HepG2 (cell line): ENCODE results near the gene ZNF138. TPM values are rescaled to one million over a fixed set of nuclear protein-coding genes. Genes with fewer than 3 reads are reported as not detected.

Experiments
- ATAC-seq: fragments of 200-7000 bp; cut with Tn5 transposase; 3 replicates; pipeline ENCODE4 v1.9.1; 2020; ENCODE audit warnings: mild to moderate bottlenecking, moderate library complexity
- BruUV-seq: library from RNA; stranded (reverse); fragments of 400-500 nt; replicated peaks from 2 replicates; lab custom pipeline; 2021; lab: Mats Ljungman, UMichigan
- CTCF ChIA-PET: fragments of 300-600 bp; formaldehyde crosslinking; extraction: SDS; loops from one replicate; lab custom pipeline; 2021; ENCODE audit warnings: low total read pairs, inconsistent platforms, low intra/inter-chr PET ratio; lab: Yijun Ruan, JAX
- POLR2A ChIA-PET: fragments of 350-600 bp; sonication (Branson Sonifier 250); formaldehyde crosslinking; loops from one replicate; lab custom pipeline; 2020; ENCODE audit warnings: antibody characterized with exemption, inconsistent platforms; lab: Yijun Ruan, JAX
- DNase-seq: peaks from one replicate; pipeline ENCODE4 v3.0.0-alpha.2; 2015; ENCODE audit warnings: low spot score
- FAIRE-seq: peaks from 3 replicates; lab custom pipeline; 2011; peaks lifted over from hg19 to GRCh38; lab: Jason Lieb, UNC
- H2AFZ ChIP-seq: one replicate; pipeline ENCODE4 v1.6.1; 2011; ENCODE audit warnings: low read length, inconsistent platforms
- H3K27ac ChIP-seq: fragments of 300-600 bp; 3 replicates; pipeline ENCODE4 v1.8.0; 2011; ENCODE audit warnings: mixed run types, mild to moderate bottlenecking, mixed read lengths, low read length, inconsistent platforms; ENCODE audit not compliant: insufficient read depth; ENCODE audit errors: extremely low read length
- H3K27me3 ChIP-seq, 2 experiments: fragments of 200-600 bp in 1 of 2; 2 replicates in 1 of 2; 3 replicates in 1 of 2; pipeline versions ENCODE4 v1.6.0 to v1.8.0; 2011; ENCODE audit warnings: low read length in 2 of 2, mild to moderate bottlenecking in 2 of 2, moderate library complexity in 2 of 2, inconsistent platforms in 1 of 2; ENCODE audit not compliant: insufficient read depth in 2 of 2, control insufficient read depth in 1 of 2
- H3K36me3 ChIP-seq, 2 experiments: fragments of 200-600 bp in 1 of 2; replicated peaks in 1 of 2; 2 replicates in 1 of 2; 3 replicates in 1 of 2; pipeline versions ENCODE4 v1.5.1 to v1.8.0; 2011; ENCODE audit warnings: low read length in 2 of 2, inconsistent platforms in 1 of 2; ENCODE audit not compliant: insufficient read depth in 2 of 2, control insufficient read depth in 1 of 2
- H3K4me1 ChIP-seq: 2 replicates; pipeline ENCODE4 v1.5.1; 2012; ENCODE audit warnings: low read length, inconsistent platforms; ENCODE audit not compliant: insufficient read depth
- H3K4me2 ChIP-seq: 2 replicates; pipeline ENCODE4 v1.6.0; 2011; ENCODE audit warnings: low read depth, low read length, inconsistent platforms
- H3K4me3 ChIP-seq, 3 experiments: fragments of 200-600 bp in 1 of 3; sonication (generic), shearing (Covaris generic) in 1 of 3; replicated peaks in 1 of 3; 2 replicates each; pipeline ENCODE4 v1.5.1; 2011 to 2016; ENCODE audit warnings: low read length in 3 of 3, inconsistent platforms in 2 of 3, low read depth in 2 of 3, mild to moderate bottlenecking in 2 of 3, control low read depth in 1 of 3, mixed read lengths in 1 of 3; ENCODE audit not compliant: insufficient read depth in 1 of 3
- H3K79me2 ChIP-seq: one replicate; pipeline ENCODE4 v1.6.1; 2011; ENCODE audit warnings: low read length, inconsistent platforms; ENCODE audit not compliant: insufficient read depth
- H3K9ac ChIP-seq: 2 replicates; pipeline ENCODE4 v1.6.0; 2011; ENCODE audit warnings: mild to moderate bottlenecking, low read depth, low read length, inconsistent platforms; ENCODE audit not compliant: insufficient read depth
- H3K9me3 ChIP-seq: 2 replicates; pipeline ENCODE4 v1.5.1; 2012; ENCODE audit warnings: mild to moderate bottlenecking, low read length
- H4K20me1 ChIP-seq: 2 replicates; pipeline ENCODE4 v1.6.0; 2011; ENCODE audit warnings: inconsistent platforms, mild to moderate bottlenecking, low read length, moderate library complexity; ENCODE audit not compliant: insufficient read depth
- CAMTA2 ChIP-seq: sonication (generic); formaldehyde crosslinking; IDR thresholded peaks from 2 replicates; pipeline ENCODE4 v1.4.0; 2020; ENCODE audit warnings: mild to moderate bottlenecking, missing genetic modification reagents, borderline replicate concordance
- CEBPB ChIP-seq: IDR thresholded peaks from 2 replicates; pipeline ENCODE4 v1.6.1; 2011; ENCODE audit warnings: low read depth, low read length, improper control_type of control experiment, borderline replicate concordance
- FOSL1 ChIP-seq: sonication (generic); formaldehyde crosslinking; IDR thresholded peaks from 2 replicates; pipeline ENCODE4 v1.9.0; 2021; ENCODE audit warnings: missing genetic modification reagents, borderline replicate concordance
- RARG ChIP-seq: sonication (generic); formaldehyde crosslinking; IDR thresholded peaks from 2 replicates; pipeline ENCODE4 v1.4.0; 2020; ENCODE audit warnings: low read depth, mild to moderate bottlenecking, missing genetic modification reagents
- SYNCRIP ChIP-seq: fragments of 200-400 bp; formaldehyde crosslinking; IDR thresholded peaks from 2 replicates; pipeline ENCODE4 v1.6.1; 2018; ENCODE audit warnings: mild to moderate bottlenecking, low read depth, low read length; ENCODE audit not compliant: insufficient read depth
- TBX3 ChIP-seq: fragments of 450-650 bp; IDR thresholded peaks from 2 replicates; pipeline ENCODE4 v1.6.1; 2017; ENCODE audit warnings: antibody characterized with exemption, mild to moderate bottlenecking, inconsistent platforms, borderline replicate concordance
- ZC3H13 ChIP-seq: sonication (generic); formaldehyde crosslinking; IDR thresholded peaks from 2 replicates; pipeline ENCODE4 v1.8.1; 2023; ENCODE audit warnings: mild to moderate bottlenecking, missing genetic modification reagents, moderate library complexity
- ZNF547 ChIP-seq: sonication (generic); formaldehyde crosslinking; IDR thresholded peaks from 2 replicates; pipeline ENCODE4 v1.5.1; 2020; ENCODE audit warnings: mild to moderate bottlenecking, missing genetic modification reagents
- ZNF781 ChIP-seq: sonication (generic); formaldehyde crosslinking; IDR thresholded peaks from 2 replicates; pipeline ENCODE4 v1.5.1; 2020; ENCODE audit warnings: borderline replicate concordance, mild to moderate bottlenecking, missing genetic modification reagents; ENCODE audit errors: not compliant biosample characterization
- WGBS: methylation state at CpG from one replicate; pipeline ENCODE4 v1.1.6; 2017; ENCODE audit warnings: low lambda C conversion rate; 5-methylcytosine and 5-hydroxymethylcytosine counted together
- in situ Hi-C: cut with HindIII; loops from 2 replicates; pipeline ENCODE4 v1.10.0; 2017; ENCODE audit warnings: low pct_unique_long_range_greater_than_20kb; ENCODE audit not compliant: extremely low pct_ligation_motif_present
- intact Hi-C: fragments of 100-400 bp; cut with micrococcal nuclease; formaldehyde crosslinking; loops from one replicate; pipeline ENCODE4 v1.10.0; 2022; ENCODE audit not compliant: unreplicated experiment
- polyA plus RNA-seq, 8 experiments: library from polyadenylated mRNA; depleted of rRNA in 3 of 8; stranded (reverse) in 7 of 8; unstranded in 1 of 8; fragments of >200 nt; fragmentation: Illumina TruSeq in 4 of 8; extraction: Trizol in 4 of 8; gene quantifications; 2 replicates each; pipeline versions ENCODE4 v1.2.1 to v1.2.3, GENCODE V29; 2011 to 2016; ENCODE audit warnings: low read depth in 4 of 8, missing spikeins in 1 of 8, mixed read lengths in 1 of 8; ENCODE audit not compliant: insufficient read depth in 1 of 8
- total RNA-seq, 5 experiments: library from RNA; depleted of rRNA; stranded (reverse); fragments of >200 nt; fragmentation: Illumina TruSeq; extraction: Trizol; gene quantifications; 2 replicates each; pipeline ENCODE4 v1.2.3, GENCODE V29; 2016; ENCODE audit warnings: low read depth in 1 of 5
- TF ChIP-seq, protein P1 (sequence below): sonication (generic); formaldehyde crosslinking; IDR thresholded peaks from 2 replicates; pipeline ENCODE4 v1.5.1; 2020; ENCODE audit warnings: missing genetic modification reagents, mild to moderate bottlenecking, borderline replicate concordance
- TF ChIP-seq, protein P2 (sequence below): sonication (generic); formaldehyde crosslinking; IDR thresholded peaks from 2 replicates; pipeline ENCODE4 v1.8.0; 2023; ENCODE audit warnings: mild to moderate bottlenecking, missing genetic modification reagents
- TF ChIP-seq, protein P3 (sequence below): sonication (generic); formaldehyde crosslinking; IDR thresholded peaks from 2 replicates; pipeline ENCODE4 v1.4.0; 2020; ENCODE audit warnings: mild to moderate bottlenecking, missing genetic modification reagents
- TF ChIP-seq, protein P4 (sequence below): IDR thresholded peaks from 2 replicates; pipeline ENCODE4 v1.6.1; 2016; ENCODE audit warnings: low read depth, borderline replicate concordance

ZNF138 gene
- total and polyA plus RNA-seq, 2 of the 13 experiments (the other 11 are each of a cell fraction or from before 2014, with no cell fraction given) = 2.7 to 5.8 TPM

DNA sequence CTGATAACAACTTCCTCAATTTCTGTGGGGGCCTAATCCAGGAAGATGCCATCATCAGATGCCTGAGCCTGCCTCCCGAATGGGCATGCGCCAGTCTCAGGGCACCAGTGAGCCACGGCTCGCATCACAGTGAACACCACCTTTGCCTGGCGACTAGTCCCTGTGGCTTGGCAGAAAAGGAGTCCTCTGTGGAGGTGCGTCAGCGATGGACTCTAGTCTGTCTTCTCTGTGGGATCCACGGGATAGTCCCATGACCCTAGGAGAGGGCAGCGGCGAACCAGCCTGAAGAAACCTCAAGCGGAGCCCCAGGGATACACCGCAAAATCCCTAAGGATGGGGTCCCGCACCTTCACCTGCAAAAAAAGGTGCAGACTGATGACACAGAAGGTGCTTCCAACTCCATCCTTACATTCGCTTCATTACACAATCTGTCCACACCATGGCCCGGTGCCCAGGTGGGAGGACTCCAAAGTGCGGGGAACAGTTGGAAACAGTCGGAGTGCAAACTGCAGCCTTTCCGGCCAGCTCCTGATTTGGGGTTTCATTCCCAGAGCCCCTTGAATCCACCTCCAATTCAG, 73.7 kb downstream of the ZNF138 start:
- Histone ChIP-seq H3K27ac (no peak overlapping the region), H3K4me3 (no peak overlapping the region), H3K4me2 (no peak overlapping the region), H3K9ac (no peak overlapping the region), H4K20me1 (no peaks in the 10 kb centered on the region), H3K4me1 (no peaks in the 10 kb centered on the region), H3K27me3 (peaks cover 1 to 57% of the 10 kb centered on the region in 2 experiments; a peak in 4 of 5 replicates), H2AFZ (no peak overlapping the region), H3K36me3 (no peaks in the 10 kb centered on the region), H3K9me3 (peaks cover 8% of the 10 kb centered on the region; the same call in 1 of the 2 replicates), H3K79me2 (no peaks in the 10 kb centered on the region)
- DNase-seq = no peak
- peak; percentile 33; the same call in 2 of the 3 replicates for ATAC-seq
- TF ChIP-seq ZNF781 (CRISPR knock-in tag) (no peak), CEBPB (0 out of 2 replicates have a peak, but pooled peaks have one; percentile 2)
- TF ChIP-seq, protein P1, sequence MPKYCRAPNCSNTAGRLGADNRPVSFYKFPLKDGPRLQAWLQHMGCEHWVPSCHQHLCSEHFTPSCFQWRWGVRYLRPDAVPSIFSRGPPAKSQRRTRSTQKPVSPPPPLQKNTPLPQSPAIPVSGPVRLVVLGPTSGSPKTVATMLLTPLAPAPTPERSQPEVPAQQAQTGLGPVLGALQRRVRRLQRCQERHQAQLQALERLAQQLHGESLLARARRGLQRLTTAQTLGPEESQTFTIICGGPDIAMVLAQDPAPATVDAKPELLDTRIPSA (CRISPR knock-in tag) = no peak
- BruUV-seq = no TSS peak
- ChIA-PET CTCF (no interaction called here), POLR2A (no interaction called here)
- 42% methylated on average over 15 of the region's 18 CpGs for WGBS
- intact Hi-C loops (no loop called here), in situ Hi-C loops (no loop called here)
- no peak for FAIRE-seq

DNA sequence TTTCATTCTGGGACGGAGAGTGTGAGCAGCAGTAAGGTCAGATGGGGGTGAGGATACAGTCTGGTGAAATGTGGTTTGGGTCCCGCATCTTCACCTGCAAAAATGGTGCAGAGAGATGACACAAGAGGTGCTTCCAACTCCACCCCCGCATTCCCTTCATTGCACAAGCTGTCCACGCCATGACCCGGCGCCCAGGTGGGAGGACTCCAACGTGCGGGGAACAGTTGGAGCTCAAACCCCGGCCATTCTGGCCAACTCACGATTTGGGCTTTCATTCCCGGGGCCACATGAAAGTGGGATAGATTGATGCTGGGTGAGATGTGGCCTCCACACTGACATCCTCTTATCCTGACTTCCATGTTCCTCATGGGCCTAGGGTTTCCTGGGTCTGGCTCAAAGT, 74.3 kb downstream of the ZNF138 start:
- no peaks in the 10 kb centered on the region for H3K4me1 ChIP-seq
- BruUV-seq = no TSS peak
- peaks cover 5% of the 10 kb centered on the region; the same call in 1 of the 2 replicates for H3K9me3 ChIP-seq
- TF ChIP-seq TBX3 = no peak
- no peak for TF ChIP-seq ZNF547
- no peak for TF ChIP-seq RARG (CRISPR knock-in tag)
- TF ChIP-seq, protein P2, sequence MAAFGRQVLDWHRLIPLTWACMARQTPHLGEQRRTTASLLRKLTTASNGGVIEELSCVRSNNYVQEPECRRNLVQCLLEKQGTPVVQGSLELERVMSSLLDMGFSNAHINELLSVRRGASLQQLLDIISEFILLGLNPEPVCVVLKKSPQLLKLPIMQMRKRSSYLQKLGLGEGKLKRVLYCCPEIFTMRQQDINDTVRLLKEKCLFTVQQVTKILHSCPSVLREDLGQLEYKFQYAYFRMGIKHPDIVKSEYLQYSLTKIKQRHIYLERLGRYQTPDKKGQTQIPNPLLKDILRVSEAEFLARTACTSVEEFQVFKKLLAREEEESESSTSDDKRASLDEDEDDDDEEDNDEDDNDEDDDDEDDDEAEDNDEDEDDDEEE (CRISPR knock-in tag) = no peak
- TF ChIP-seq, protein P3, sequence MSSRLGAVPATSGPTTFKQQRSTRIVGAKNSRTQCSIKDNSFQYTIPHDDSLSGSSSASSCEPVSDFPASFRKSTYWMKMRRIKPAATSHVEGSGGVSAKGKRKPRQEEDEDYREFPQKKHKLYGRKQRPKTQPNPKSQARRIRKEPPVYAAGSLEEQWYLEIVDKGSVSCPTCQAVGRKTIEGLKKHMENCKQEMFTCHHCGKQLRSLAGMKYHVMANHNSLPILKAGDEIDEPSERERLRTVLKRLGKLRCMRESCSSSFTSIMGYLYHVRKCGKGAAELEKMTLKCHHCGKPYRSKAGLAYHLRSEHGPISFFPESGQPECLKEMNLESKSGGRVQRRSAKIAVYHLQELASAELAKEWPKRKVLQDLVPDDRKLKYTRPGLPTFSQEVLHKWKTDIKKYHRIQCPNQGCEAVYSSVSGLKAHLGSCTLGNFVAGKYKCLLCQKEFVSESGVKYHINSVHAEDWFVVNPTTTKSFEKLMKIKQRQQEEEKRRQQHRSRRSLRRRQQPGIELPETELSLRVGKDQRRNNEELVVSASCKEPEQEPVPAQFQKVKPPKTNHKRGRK (CRISPR knock-in tag) = no peak
- no peak for TF ChIP-seq SYNCRIP
- no peak for TF ChIP-seq FOSL1 (CRISPR knock-in tag)
- no peak for TF ChIP-seq ZC3H13 (CRISPR knock-in tag)
- TF ChIP-seq CAMTA2 (CRISPR knock-in tag) = no peak
- TF ChIP-seq, protein P4, sequence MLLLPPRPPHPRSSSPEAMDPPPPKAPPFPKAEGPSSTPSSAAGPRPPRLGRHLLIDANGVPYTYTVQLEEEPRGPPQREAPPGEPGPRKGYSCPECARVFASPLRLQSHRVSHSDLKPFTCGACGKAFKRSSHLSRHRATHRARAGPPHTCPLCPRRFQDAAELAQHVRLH (CRISPR knock-in tag) = no peak
- 52% methylated on average over 10 of the region's 11 CpGs for WGBS
- no peaks in the 10 kb centered on the region for H3K79me2 ChIP-seq
- in situ Hi-C loops (no loop called here), intact Hi-C loops (no loop called here)
- DNase-seq = no peak
- H3K9ac ChIP-seq = no peak overlapping the region
- no peaks in the 10 kb centered on the region for H4K20me1 ChIP-seq
- POLR2A ChIA-PET = no interaction called here
- no peaks in the 10 kb centered on the region for H3K36me3 ChIP-seq
- H3K4me2 ChIP-seq = no peak overlapping the region
- H3K27me3 ChIP-seq = peaks cover 1 to 62% of the 10 kb centered on the region in 2 experiments; a peak in 4 of 5 replicates
- H3K4me3 ChIP-seq = no peak overlapping the region
- no peak for ATAC-seq
- CTCF ChIA-PET = no interaction called here
- no peak overlapping the region for H3K27ac ChIP-seq
- no peak for FAIRE-seq
- H2AFZ ChIP-seq = no peak overlapping the region
